Islet of Langerhans (tissue), 1 donor: ENCODE results near the gene RPLP2.

Experiments
- FAIRE-seq: peaks from one replicate; lab custom pipeline; 2011; peaks lifted over from hg19 to GRCh38; lab: Jason Lieb, UNC

RPLP2 gene

DNA sequence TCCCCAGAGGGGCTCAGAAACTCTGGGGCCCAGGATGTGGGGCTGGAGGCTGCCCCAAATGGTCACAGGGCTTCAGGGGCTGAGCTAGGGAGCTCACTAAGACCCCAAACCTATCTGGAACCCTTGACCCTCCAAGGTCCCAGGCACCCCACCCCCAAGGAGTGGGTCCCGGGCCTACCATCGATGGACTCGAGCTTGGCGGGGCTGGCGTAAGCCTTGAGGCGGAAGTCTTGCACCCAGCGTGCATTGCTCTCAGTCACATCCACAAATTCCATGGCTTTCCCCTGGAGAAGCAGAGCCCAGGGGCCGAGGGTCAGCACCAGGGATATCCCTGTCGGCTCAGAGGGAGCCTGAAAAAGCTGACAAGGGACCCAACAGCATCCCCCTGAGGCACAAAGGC, 35.9 kb upstream of the RPLP2 start:
- no peak for FAIRE-seq

DNA sequence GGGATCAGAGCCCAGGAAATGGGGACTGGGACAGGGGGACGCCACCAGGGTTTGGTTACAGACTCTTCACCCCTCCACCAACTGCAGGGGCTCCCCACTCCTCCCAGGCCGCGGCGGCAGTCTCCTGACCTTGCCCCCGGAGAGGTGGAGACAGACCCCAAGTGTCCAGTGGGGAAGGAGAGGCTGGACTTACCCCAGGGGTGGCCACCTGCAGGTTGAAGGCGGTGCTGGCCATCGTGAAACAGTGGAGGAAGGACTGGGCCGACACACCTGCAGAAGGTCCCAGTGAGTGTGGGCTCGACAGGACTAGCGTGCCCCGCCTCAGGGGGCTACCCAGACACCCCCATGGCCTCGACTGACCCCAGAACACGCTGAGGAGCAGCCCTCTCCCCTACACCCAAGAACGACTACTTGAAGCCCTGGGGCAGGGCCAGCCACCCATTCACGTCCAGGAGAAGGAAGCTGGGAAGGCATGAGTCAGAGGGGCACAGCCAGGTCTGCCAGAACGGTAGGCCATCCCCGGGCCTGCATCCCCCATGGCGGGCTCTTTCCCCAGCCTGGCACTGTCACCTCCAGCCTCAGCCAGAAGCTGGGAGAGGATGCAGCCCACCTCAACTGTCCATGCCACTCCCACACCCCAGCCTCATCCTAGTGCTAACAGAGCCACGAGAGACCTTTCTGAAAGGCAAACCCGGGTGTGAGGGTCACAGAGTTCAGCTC, 34.7 kb upstream of the RPLP2 start:
- no peak for FAIRE-seq

DNA sequence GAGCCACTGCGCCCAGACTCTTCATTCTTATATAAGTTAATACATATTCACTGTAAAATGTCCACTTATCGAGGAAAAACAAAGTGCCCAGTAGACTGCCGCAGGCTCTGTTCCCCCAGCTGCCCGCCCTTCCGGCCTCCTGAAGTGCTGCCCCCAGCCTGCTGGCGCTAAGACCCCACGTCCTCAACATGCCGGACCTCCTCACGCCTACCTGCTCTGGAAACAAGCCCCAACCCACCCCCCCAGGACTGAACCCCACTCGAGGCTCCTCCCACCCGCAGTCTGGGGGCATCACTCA, 33.6 kb upstream of the RPLP2 start:
- FAIRE-seq, result no peak

DNA sequence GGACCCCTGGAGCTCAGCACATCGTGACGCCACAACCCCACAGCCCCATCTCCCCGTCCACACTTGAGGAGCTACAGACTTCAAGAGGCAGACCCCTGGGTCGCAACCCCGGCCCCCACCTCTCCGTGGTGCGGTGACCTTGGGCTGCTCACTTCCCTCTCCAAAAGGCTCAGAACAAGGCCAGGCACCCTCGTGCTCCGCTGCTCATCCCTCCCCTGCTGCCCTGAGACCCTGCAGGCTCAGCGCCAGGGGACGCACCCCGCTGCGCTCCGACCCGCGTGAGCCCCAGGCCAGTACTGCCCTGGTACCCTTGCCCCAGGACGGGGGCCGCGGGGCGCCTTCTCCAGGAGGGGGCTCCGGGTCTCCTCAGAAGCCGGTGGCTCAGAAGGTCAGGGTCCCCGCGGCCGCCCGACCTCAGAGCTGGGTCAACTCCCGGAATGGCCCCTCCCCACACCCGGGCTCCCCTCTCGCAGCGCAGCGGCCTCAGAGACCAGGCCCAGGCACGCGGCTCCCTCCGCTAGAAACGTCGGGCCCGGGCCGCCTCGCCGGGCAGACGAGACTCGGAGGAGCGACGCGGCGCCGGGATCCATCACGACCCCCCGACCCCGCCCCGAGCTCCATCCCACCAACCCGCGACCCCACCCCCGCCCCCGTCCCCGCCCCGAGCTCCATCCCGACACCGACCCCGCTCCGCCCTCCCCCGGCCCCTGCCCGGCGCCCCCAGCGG, 33.0 kb upstream of the RPLP2 start:
- no peak for FAIRE-seq

- FAIRE-seq, result no peak
Observed at GRCh38 chr11:777288-778255, 32.2 kb upstream of the RPLP2 start, which contains the start of gene GATD1. Gene GATD1 (minus strand): TSS chr11:777487. CDS start chr11:777462, 25 bp downstream.

- FAIRE-seq, result no peak
Observed at GRCh38 chr11:778976-779954, 30.5 kb upstream of the RPLP2 start.

- no peak for FAIRE-seq
Observed at GRCh38 chr11:779955-780532, 29.7 kb upstream of the RPLP2 start.

DNA sequence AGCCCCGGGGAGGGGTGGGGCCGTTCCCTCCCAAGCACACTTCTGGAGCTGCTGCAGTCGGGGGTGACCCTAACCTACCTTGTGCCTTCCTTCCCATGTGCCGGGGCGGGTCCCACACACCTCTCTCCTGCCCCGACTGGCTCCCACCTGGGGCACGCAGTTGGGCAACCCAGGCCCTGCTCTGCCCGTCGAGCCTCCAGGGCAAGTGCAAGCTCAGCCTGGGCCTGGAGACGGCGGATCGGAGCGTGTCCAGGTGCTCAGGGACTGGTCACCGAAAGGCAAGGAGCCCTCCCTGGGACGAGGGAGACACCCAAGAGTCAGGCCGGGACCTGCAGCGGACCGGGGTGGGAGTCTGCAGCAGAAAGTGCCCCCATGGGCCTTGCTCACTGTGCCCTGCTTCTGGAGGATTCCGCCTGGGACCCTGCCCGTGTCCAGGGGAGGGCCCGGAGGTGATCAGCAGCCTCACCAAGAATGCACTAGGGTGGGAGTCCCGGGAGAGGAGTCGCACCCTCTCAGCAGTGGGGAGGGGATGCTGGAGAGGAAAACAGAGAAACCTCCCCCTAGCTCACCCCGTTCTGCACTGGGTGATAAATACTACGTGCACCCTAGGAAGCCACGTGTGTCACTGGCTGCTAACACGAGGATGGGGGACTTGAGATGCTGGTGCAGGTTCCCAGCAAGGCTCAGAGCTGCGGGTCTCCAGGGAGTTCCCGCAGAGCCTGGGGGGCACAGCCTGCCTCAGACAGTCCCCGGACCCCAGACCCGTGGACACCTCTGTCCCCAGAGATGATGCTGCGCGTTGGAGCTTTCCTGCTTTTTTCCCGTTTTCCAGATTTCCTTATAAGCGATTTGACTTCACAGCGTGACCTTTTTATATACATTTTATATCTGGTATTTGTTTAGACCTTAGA, 27.2 kb upstream of the RPLP2 start:
- FAIRE-seq, result no peak

GRCh38 chr11:783581-784015, 26.2 kb upstream of the RPLP2 start:
- no peak for FAIRE-seq

DNA sequence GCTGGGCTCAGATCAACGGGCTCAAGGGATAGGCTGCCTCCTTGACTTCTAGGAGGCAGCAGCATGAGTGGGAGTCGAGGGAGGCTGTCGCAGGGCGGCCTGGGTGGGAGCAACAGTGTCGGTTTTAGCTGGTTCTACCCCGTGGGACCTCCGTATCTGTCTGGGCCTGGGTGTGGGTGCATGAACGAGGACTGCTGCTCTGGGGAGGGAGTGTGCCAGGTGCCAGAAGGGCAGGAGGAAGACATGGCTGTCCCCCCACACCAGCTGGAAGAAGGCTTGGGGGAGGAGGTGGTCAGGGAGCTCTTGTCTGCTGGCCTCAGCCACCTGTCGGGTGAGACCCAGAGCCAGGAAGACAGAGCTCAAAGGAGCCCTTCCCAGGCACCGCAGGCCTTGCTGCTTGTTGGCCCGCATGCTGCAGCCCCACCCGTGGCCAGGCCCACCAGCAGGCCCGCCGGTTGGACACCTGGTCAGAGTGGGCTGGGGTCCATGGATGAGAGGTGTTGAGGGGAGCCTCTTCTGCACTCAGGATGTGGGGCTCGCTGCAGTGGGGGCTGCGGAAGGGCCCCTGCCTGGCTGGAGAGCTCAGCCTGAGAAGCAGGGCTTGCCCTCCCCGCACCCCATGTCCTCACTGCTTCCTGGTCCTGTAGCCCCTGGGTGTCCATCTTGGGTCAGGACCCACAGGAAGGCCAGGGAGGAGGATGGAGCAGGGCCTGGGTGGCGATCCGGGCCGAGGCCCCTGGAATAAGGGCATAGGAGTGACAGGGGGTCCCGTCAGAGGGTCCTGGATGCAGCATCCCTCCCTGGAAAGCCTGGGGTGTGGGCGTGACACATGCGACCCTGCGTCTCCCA, 23.3 kb upstream of the RPLP2 start:
- FAIRE-seq, result no peak

GRCh38 chr11:787084-787675, 22.6 kb upstream of the RPLP2 start:
- FAIRE-seq, result no peak

DNA sequence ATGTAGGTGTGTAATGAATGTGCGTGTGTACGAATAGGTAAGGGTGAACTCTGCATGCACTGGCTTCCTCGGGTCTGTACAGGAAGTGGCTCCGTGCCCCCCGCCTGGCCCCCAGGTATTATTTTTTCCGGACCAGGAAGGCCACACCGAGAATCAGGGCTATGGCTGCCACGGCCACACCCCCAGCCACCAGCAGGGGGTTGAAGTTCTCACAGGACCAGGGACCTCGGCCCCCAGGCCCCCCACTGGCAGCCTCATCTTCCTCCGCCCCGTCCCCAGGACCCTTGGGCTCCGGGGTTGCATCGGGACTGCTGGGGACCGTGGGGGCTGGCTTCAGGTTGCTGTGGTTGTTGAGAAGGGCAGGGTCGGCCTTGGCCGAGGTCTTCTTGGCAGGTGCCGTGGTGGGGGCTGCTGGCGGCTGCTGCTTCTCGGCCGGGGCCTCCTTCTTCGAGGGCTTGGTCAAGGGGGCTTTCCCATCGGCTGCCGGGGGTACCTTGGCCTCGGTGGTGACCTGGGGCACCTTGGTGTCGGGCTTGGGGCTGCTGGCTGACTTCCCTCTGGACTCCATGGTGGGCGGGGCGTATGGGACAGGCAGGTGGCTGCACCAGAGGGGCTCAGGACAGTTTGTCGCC, 21.6 kb upstream of the RPLP2 start:
- FAIRE-seq, result no peak

DNA sequence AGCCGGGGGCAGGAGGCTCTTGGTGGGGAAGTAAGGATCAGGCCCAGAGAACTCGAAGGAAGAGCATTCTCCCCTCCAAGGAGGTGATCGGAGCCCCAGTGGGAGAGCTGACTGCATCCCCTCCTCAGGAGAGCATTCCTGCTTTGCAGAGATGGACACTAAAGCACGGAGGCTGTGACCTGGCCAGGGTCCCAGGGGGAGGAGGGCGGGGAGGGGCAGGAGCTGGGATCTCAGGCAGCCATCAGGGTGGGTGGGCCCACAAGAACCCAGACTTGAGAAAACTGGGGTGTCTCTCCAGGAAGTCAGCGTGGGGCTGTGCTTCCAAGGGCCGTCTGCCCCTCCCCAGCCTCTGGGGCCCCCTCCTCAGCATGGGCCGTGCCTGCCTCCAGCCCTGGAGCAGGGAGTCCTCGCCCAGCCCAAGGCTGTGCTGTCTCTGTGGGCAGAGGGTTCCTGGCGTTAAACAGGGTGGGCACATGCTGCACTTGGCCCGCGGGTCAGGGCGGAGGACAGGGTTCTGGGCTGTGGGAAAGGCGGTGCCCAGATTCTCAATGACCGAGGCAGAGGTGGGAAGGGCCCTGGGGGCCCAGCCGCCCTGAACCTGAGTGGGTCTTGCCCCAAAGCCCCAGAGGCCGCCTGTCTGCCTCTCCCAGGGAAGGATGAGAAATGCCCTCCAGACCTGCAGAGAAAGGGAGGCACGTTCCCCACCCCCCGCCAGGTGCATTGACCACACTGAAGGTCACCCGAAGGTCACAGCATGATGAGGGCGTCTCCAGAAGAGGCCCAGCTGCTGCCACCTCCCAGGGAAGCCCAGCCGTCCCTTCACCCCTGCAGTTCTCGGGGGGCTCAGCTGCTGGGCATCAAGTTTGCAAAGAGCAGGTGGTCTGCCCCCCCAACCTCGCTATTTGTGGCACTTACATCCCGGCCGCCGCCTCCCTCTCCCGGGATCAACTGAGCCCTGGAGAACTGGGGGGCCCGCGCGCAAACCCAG, 20.5 kb upstream of the RPLP2 start:
- FAIRE-seq, result no peak

GRCh38 chr11:789943-790342, 19.8 kb upstream of the RPLP2 start, which contains the start of gene CEND1:
Gene CEND1 (minus strand): TSS chr11:790090. CDS start chr11:788576, 1,514 bp downstream.
- no peak for FAIRE-seq

- FAIRE-seq, result no peak
Observed at GRCh38 chr11:790721-791564, 18.8 kb upstream of the RPLP2 start.
